Activated T-helper 1 cell treated with anti-CD3 and anti-CD28 coated beads, Interleukin-12 subunit alpha, Interleukin-12 subunit beta, Interleukin-2, Interleukin-4 antibody, amounts not matched to agents 30 ng/mL and 10 ng/mL and 1 ng/mL, durations not matched to agents 14 hours and 24 hours and 36 hours (primary cell): ENCODE results near the gene ZNF554. TPM values are rescaled to one million over a fixed set of nuclear protein-coding genes. Genes with fewer than 3 reads are reported as not detected.

ENCODE experiments used
- DNase-seq: peaks from one replicate; pipeline ENCODE4 v3.0.0; 2021; ENCODE audit warnings: low spot score
- H3K27ac Mint-ChIP-seq: one replicate; pipeline ENCODE4 v1.8.0; 2021; ENCODE audit warnings: mild to moderate bottlenecking, mixed read lengths
- H3K27me3 Mint-ChIP-seq: one replicate; pipeline ENCODE4 v1.8.0; 2022; ENCODE audit warnings: mild to moderate bottlenecking, moderate library complexity, mixed read lengths; ENCODE audit not compliant: insufficient read depth
- H3K36me3 Mint-ChIP-seq: one replicate; pipeline ENCODE4 v1.8.0; 2021; ENCODE audit warnings: low read depth, mixed read lengths
- H3K4me1 Mint-ChIP-seq: one replicate; pipeline ENCODE4 v1.8.0; 2021; ENCODE audit warnings: low read depth, mixed read lengths
- H3K4me3 Mint-ChIP-seq: one replicate; pipeline ENCODE4 v1.8.0; 2021; ENCODE audit warnings: mild to moderate bottlenecking, moderate library complexity, mixed read lengths
- H3K9me3 Mint-ChIP-seq: one replicate; pipeline ENCODE4 v1.8.0; 2021; ENCODE audit warnings: mixed read lengths
- intact Hi-C: fragments of 100-400 bp; cut with micrococcal nuclease; formaldehyde crosslinking; loops from one replicate; pipeline ENCODE4 v1.15.1; 2024
- total RNA-seq: library from RNA; stranded (reverse); gene quantifications from 2 replicates; pipeline ENCODE4 v1.2.3, GENCODE V29; 2022

ZNF554 gene
- total RNA-seq, 1 donor from 2014 or later = 1.9 TPM

DNA sequence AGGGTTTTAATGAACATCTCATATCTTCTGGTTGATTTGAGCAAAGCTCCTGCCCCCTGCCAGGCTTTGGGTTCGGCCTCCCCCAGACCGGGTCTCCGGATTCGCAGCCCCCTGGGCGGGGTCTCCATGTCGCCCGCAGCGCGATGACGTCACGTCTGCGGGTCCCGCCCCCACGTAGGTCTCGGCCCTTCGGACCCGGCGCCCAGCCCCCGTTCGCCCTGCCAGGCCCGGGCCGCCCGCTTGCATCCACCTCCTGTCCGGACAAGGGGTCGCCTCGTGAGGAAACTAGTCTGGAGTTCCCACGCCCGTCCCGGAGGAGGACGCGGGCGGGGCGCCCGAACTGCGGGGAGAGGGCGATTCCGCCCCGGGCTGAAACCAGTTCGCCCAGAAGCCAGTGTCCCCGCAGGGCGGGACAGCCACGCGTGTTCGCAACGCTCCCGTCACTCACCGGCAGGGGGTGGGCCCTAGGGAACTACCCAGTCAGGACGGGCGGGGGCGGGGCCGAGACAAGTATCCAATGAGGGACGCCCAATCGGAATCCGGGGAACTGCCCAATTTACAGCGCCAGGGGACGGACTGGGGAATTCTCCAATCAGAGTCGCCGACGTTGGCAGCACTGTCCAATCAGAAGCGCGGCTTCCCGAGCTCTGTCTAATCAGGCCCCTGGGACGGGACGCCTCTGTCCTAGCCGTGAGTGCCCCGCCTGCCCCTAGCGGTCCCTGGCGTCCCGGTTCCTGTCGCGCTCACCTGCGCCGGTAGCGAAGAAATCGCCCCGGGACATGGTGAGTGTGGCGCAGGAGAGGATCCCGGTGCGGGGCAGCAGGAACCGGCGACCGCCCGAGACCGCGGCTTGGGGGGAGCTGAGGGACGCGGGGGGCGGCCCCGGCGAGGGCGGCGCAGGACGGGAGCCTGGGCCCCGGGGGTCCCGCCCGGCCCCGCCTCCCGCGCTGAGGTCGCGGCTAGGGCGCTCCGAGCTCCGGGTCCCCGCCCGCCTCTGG is 21.4 kb downstream of the ZNF554 start, which contains the start of gene ZNF555:
Gene ZNF555, plus strand, starts transcription at position 682 of the 998 bp plus-strand sequence. Its CDS starts 98 bp downstream, at position 780.
- Mint-ChIP-seq H3K9me3 (peaks cover 22% of the 10 kb centered on the region), H3K36me3 (peaks cover 2% of the 10 kb centered on the region), H3K4me3 (peak within 1 kb of the TSS; percentile 81), H3K4me1 (no peaks in the 10 kb centered on the region), H3K27me3 (peaks cover 12% of the 10 kb centered on the region), H3K27ac (no peak within 1 kb of the TSS)
- intact Hi-C loops = loop anchor here (1.0 kb wide), 3 partner anchors 22 to 59 kb away; partner anchors contain the start of genes SGTA, ZNF554 and ZNF57
- peak; percentile 84 for DNase-seq

DNA sequence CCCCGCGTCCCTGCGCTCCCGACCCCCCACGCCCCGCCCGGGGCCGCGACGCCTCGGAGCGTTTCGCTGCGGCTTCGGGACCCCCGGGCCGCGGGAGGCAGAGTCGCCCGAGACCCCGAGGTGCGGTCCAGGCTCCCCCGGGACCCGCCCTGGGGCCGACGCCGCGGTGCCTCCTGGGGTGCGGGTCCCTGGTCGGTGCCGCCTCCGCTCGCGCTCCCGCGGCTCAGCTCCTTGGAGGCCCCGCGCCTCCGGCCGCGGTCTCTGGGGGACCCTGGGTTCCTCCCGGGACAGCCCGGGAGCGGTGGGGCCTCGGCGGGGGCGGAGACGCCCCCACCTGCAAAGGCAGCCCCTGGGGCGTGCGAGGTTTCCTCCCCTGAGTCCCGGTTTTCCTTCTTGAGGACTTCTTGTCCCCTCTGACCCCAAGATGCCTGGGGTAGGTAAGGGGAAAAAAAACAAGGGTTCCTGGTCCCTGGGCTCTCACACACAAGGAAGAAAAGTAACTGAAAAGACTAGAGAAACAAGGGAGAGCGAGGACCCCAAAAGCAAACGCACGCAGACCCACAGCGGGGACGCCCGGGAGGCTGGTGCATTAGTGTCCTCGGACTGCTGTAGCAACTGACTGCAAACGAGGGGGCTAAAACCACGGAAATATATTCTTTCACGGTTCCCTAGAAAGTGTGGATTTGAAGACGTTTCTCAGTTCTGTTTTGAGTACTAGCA is 22.3 kb downstream of the ZNF554 start:
- Mint-ChIP-seq H3K27ac (no peak overlapping the region), H3K36me3 (peaks cover 2% of the 10 kb centered on the region), H3K9me3 (peaks cover 18% of the 10 kb centered on the region), H3K27me3 (peaks cover 12% of the 10 kb centered on the region), H3K4me1 (no peaks in the 10 kb centered on the region), H3K4me3 (peak overlapping the region; percentile 52)
- no peak for DNase-seq
- intact Hi-C loops = loop anchor here (1.0 kb wide), 3 partner anchors 23 to 59 kb away; partner anchors contain the start of genes SGTA, ZNF554 and ZNF57

DNA sequence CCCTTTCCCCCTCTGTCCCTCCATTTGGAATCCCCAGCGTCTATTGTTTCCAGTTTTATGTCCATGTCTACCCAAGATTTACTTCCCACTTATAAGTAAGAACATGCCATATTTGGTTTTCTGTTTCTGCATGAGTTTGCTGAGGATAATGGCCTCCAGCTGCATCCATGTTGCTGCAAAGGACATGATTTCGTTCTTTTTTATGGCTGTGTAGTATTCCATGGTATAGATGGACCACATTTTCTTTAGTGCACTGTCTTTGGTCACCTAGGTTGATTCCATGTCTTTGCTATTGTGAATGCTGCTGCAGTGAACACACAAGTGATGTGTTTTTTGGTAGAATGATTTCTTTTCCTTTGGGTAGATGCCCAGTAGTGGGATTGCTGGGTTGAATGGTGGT is 25.4 kb downstream of the ZNF554 start:
- no peak overlapping the region for H3K27ac Mint-ChIP-seq
- intact Hi-C loops = no loop called here
- H3K27me3 Mint-ChIP-seq = peaks cover 12% of the 10 kb centered on the region
- no peaks in the 10 kb centered on the region for H3K4me1 Mint-ChIP-seq
- peaks cover 3% of the 10 kb centered on the region for H3K36me3 Mint-ChIP-seq
- DNase-seq = no peak
- H3K4me3 Mint-ChIP-seq = no peak overlapping the region
- H3K9me3 Mint-ChIP-seq = peaks cover 26% of the 10 kb centered on the region

DNA sequence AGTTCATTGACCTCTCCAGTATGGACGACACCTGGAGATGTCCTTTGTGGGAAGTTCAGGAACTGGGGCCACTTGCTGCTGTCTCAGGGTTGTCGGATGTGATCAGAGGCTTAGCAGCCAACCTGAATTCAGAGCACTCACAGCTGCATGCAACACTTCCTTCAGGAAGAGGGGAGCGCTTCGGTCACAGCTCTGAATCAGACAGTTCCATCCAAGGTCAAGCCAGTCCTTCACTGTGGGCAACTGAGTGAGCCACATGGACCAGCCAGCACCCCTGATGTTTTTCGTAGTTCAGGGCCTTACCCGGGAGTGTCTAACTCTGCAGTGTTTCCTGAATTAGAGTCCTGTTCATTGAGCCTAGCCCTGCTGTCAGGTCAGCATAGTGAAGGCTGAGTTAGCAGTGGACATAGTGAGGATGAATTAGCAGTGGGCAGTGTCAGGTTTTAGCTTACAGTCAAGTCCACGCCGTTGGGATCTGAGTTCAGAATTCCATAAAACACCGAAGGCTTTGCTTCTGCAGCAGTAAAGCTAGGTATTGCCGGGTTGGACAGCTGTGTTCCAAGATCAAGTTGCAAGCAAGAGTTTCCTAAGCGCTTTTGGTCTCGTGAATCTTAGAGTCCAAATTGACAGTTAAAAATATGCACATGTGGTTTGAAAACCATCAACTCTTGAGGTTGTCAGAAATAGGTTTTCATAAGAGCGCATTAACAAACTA is 26.7 kb downstream of the ZNF554 start:
- Mint-ChIP-seq H3K4me1 (no peaks in the 10 kb centered on the region), H3K9me3 (peaks cover 35% of the 10 kb centered on the region), H3K4me3 (no peak overlapping the region), H3K27me3 (peaks cover 12% of the 10 kb centered on the region), H3K36me3 (peaks cover 12% of the 10 kb centered on the region), H3K27ac (no peak overlapping the region)
- DNase-seq = no peak
- intact Hi-C loops = no loop called here

DNA sequence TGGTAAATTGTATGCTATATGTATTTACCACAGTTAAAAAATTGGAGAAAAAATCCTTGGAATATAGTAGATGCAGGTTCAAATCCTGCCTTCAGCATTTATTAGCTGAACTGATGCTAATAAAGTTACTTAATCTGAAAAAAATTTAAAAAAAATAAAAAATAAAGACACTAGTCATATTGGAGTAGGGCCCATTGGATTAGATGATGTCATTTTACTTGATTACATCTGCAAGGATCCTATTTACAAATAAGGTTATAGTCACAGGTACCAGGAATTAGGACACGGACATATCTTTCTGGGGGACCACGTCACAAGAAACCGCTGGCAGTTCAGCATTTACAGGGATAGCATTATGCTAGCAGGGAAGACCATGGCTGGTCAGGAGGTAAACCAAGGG is 27.8 kb downstream of the ZNF554 start:
- peaks cover 43% of the 10 kb centered on the region for H3K9me3 Mint-ChIP-seq
- no peaks in the 10 kb centered on the region for H3K4me1 Mint-ChIP-seq
- H3K27me3 Mint-ChIP-seq = peaks cover 10% of the 10 kb centered on the region
- intact Hi-C loops = no loop called here
- peaks cover 20% of the 10 kb centered on the region for H3K36me3 Mint-ChIP-seq
- no peak overlapping the region for H3K4me3 Mint-ChIP-seq
- H3K27ac Mint-ChIP-seq = no peak overlapping the region
- no peak for DNase-seq

DNA sequence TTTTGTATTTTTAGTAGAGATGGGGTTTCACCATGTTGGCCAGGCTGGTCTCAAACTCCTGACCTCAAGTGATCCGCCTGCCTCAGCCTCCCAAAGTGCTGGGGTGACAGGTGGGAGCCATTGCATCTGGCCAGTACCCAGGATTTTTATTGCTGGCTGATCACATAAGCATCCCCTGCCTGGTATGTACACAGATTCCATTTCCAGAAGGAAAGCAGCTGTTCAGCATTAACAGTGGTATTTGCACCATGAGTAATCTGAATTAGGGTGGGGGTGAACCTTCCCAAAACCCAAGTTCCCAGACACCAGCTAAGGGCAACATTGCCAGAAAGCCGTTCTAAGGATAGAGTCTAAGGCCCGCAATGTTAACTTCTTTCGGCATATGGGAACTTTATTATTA is 28.9 kb downstream of the ZNF554 start:
- Mint-ChIP-seq H3K4me1 (no peaks in the 10 kb centered on the region), H3K4me3 (no peak overlapping the region), H3K36me3 (peaks cover 25% of the 10 kb centered on the region), H3K27me3 (no peaks in the 10 kb centered on the region), H3K27ac (no peak overlapping the region), H3K9me3 (peaks cover 52% of the 10 kb centered on the region)
- intact Hi-C loops = no loop called here
- DNase-seq = no peak

DNA sequence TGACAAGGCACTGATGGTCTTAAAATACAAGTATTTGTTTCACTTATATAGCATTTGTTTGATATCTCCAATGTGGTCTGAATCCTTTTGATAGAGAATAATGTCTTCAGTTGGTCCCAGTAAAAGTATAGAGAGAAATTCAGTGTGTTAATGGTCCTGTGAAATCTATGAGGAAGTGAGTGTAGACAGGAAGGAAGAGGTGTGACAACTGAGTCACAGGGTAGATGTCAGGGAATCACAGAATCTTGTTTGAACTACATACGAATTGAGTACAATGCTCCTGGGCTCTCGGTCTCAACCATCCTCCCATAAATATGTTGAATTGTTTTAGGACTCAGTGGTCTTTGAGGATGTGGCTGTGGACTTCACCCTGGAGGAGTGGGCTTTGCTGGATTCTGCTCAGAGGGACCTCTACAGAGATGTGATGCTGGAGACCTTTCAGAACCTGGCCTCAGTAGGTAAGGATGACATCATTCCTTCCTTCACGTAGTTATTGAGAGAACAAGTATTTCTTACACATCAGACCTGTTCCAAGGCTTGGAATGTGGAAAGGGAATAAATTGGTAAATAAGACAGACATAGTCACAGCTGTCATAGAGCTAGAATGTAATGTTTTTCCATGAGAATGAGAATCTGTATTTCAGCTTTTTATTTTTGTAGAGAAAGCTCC is 30.7 kb downstream of the ZNF554 start:
- Mint-ChIP-seq H3K4me3 (no peak overlapping the region), H3K36me3 (peaks cover 26% of the 10 kb centered on the region), H3K9me3 (peaks cover 61% of the 10 kb centered on the region), H3K27me3 (no peaks in the 10 kb centered on the region), H3K4me1 (no peaks in the 10 kb centered on the region), H3K27ac (no peak overlapping the region)
- intact Hi-C loops = no loop called here
- DNase-seq = no peak

DNA sequence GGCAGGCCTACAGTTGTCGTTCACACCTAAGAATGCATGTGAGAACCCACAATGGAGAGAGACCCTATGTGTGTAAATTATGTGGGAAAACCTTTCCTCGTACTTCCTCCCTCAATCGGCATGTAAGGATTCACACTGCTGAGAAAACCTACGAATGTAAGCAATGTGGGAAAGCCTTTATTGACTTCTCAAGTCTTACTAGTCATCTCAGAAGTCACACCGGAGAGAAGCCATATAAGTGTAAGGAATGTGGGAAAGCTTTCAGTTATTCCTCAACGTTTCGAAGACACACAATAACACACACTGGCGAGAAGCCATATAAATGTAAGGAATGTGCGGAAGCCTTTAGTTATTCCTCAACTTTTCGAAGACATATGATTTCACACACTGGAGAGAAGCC is 32.9 kb downstream of the ZNF554 start:
- H3K27ac Mint-ChIP-seq = no peak overlapping the region
- peaks cover 26% of the 10 kb centered on the region for H3K36me3 Mint-ChIP-seq
- no peak for DNase-seq
- no peaks in the 10 kb centered on the region for H3K27me3 Mint-ChIP-seq
- peaks cover 60% of the 10 kb centered on the region for H3K9me3 Mint-ChIP-seq
- no peak overlapping the region for H3K4me3 Mint-ChIP-seq
- intact Hi-C loops = no loop called here
- no peaks in the 10 kb centered on the region for H3K4me1 Mint-ChIP-seq

DNA sequence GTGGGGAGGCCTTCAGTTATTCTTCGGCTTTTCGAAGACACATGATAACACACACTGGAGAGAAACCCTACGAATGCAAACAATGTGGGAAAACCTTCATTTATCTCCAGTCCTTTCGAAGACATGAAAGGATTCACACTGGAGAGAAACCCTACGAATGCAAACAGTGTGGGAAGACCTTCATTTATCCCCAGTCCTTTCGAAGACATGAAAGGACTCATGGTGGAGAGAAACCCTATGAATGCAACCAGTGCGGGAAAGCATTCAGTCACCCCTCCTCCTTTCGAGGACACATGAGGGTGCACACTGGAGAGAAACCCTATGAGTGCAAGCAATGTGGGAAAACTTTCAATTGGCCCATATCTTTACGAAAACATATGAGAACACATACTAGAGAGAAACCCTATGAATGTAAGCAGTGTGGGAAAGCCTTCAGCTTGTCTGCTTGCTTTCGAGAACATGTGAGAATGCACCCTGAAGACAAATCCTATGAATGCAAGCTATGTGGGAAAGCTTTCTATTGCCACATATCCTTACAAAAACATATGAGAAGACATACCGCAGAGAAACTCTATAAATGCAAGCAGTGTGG is 33.4 kb downstream of the ZNF554 start:
- Mint-ChIP-seq H3K4me3 (no peak overlapping the region), H3K36me3 (peaks cover 26% of the 10 kb centered on the region), H3K9me3 (peaks cover 60% of the 10 kb centered on the region), H3K27ac (no peak overlapping the region), H3K4me1 (no peaks in the 10 kb centered on the region), H3K27me3 (no peaks in the 10 kb centered on the region)
- no peak for DNase-seq
- intact Hi-C loops = no loop called here

DNA sequence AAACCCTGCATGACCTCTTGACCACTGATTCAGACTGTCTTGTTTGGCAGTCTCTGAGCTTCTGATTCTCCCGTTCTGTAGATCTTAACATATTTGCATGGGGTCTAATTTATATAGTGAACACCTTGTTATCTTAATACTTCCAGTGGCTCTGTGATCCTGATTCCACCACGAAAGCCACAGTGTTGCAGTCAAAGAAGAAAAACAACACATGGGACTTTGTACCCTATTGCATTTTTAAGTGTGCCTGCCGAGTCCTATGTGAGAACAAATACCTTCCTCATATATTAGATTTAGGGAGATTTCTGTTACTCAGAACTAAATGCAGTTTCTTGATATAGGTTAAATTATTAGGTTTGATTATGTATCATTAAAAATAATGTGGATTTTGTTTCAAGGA is 35.2 kb downstream of the ZNF554 start:
- no peak overlapping the region for H3K4me3 Mint-ChIP-seq
- no peaks in the 10 kb centered on the region for H3K27me3 Mint-ChIP-seq
- intact Hi-C loops = no loop called here
- no peaks in the 10 kb centered on the region for H3K4me1 Mint-ChIP-seq
- DNase-seq = no peak
- H3K36me3 Mint-ChIP-seq = peaks cover 26% of the 10 kb centered on the region
- H3K9me3 Mint-ChIP-seq = peaks cover 66% of the 10 kb centered on the region
- no peak overlapping the region for H3K27ac Mint-ChIP-seq

DNA sequence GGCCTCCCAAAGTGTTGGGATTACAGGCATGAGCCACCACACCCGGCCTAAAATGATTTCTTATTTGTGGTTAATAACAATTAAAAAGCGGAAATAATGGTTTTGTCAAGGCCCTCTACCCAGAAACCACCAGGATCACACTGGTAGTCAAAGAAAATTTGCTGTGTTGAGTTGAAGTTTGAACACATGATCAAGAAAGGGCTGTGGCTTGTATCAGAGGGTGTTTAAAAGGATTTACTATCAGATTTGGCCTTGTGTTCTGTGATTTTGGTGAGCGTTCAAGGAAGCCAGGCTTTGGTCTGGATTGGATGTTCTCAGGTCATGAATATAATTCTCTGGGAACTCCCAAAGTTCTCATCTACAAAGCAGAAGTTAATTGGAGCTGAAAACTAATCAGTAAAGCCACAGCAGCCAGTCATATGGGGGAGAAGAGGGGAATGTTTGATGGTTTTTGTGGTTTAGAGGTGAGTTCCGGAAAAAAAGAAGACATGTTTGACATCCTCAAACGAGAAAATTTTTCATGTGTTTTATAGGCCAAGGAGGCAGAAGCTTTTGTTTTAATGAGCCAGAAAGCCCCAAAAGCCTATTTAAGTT is 36.9 kb downstream of the ZNF554 start:
- H3K27ac Mint-ChIP-seq = no peak overlapping the region
- peaks cover 15% of the 10 kb centered on the region for H3K36me3 Mint-ChIP-seq
- H3K4me3 Mint-ChIP-seq = no peak overlapping the region
- H3K4me1 Mint-ChIP-seq = no peaks in the 10 kb centered on the region
- H3K27me3 Mint-ChIP-seq = no peaks in the 10 kb centered on the region
- DNase-seq = no peak
- peaks cover 56% of the 10 kb centered on the region for H3K9me3 Mint-ChIP-seq
- intact Hi-C loops = no loop called here
